HG02642 (cell line): ENCODE measurements around the gene THSD7B.

Experiments used
- ATAC-seq: cut with Tn5 transposase; IDR thresholded peaks from one replicate; pipeline ENCODE4 v1.9.1; 2021; ENCODE audit warnings: mild to moderate bottlenecking; ENCODE audit not compliant: unreplicated experiment, poor library complexity

The THSD7B gene

DNA sequence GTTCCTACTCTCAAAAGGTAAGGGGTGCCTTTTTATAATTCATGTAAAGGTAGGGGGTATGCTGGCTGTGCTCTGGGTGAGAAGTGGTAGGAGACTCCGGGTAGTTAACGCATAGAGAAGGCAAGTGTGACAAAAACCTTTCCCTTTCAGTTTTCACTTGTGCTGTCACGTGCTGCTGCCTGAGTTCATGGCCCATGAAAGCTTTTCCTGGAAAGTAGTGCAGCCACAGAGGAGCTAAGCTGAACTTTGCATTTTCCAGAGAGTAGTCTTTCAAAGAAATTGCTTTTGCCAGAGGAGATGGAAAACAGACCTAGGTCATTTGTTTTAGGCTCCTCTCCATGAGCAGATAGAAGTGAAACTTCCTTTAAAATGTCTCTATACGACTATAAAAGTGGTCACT lies 44.7 kb downstream of the THSD7B start:
- ATAC-seq = no peak

DNA sequence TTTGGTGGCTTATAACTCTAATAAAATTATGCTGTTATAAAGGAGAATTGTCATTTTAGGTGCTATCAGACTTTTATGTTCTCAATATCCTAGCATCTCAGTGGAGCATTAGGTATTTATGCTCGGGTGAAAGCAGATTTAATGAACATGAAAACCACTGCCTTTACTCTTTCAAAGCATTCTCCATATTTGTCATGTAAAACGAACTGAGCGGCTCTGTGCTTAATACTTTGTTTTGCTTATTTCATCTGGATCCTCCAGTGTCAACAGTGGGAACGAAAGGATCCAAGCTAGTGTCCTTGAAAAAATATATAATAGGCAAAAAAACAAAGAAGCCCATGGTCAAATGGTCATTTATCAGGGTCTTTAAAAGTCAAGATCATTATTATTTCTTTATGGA lies 53.5 kb downstream of the THSD7B start:
- no peak for ATAC-seq

DNA sequence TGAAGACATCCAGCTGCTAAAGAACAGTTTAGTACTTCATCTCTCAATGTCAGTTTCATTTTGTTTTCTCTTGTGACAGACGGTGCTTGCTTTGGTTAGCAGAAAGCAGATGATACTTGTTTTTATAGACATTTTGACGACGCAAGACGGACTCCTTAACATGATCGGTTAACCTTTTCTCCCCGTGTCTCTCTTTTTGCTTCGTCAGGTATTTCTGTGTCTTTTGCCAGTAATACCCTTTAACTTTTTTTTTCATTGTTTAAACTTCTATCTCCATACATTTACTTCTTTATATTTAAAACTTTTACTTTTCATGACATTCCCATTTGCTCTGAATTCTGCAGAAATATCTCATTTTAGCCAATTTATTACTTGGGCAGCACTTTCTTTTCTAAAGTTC lies 57.9 kb downstream of the THSD7B start:
- ATAC-seq = no peak

DNA sequence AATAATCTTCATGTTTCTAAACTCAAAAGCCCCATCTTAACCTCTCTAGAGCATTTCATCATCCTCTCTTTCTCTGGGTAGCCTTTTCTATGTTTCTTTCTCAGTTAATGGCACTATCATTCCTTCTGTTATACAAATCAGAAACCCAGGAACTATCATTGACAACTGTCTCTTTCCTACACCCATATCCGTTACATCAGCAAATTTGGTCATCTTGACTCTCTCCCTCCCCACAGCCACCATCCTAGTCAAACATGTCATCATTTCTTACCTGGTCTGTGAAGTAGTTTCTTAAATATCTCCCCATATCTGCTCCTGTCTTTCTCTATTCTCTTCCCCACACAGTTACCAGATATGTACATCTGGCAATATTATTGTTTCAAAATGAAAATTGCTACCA lies 62.8 kb downstream of the THSD7B start:
- ATAC-seq = no peak

DNA sequence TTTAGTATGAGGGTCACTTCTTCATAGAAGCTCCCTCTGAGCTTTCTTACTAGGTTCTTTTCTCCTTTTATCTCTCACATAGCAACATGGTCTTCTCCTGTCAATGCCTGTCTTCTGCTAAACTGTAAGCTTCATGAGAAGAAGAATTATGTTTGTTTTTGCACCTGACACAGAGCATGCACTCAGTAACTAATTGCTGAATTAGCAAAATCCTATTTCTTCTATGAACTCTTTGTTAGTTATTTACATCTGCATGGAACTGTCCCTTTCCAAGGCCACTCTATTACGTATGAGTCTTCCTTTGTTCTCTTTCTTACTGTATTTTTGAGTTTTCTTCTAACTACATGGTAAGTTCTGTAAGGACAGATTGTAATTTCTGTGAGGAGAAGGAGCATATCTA lies 63.4 kb downstream of the THSD7B start:
- no peak for ATAC-seq

DNA sequence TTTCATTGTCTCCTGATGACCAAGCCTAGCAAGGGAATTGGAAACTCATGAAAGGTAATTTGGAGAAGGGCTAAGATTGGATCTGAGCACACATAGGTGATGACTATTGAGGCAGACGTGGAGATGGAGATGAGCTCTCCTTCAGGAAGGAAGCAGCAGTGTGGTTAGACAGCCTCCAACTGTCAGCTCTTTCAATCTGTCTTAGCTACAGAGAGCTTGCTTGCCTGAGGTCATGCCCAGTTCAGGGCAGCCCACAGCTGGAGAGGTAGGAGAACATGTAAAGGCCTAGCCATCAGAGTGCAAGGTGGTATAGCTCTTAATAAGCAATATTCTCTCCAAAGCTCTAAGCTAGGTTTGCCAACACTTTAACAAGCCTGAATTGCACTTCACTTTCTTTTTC lies 79.2 kb downstream of the THSD7B start:
- no peak for ATAC-seq

DNA sequence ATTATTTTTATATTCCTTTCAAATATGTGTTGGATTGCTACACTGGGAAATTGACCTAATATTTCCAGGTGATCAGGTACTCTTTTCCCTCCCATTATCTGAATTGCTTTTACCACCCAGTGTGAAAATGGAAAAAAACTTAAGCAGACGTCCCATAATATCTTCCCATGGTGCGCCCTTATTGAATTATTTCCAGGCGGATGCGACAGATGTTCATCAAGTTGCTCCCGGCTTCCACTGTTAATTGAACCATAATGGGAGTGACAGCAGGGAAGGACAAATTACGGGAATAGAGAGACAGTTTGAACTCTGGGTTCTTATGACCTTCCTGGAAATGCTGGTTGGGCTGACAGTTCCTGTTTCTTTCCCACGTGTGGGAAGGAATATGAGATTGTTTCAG lies 93.3 kb downstream of the THSD7B start:
- ATAC-seq = no peak

DNA sequence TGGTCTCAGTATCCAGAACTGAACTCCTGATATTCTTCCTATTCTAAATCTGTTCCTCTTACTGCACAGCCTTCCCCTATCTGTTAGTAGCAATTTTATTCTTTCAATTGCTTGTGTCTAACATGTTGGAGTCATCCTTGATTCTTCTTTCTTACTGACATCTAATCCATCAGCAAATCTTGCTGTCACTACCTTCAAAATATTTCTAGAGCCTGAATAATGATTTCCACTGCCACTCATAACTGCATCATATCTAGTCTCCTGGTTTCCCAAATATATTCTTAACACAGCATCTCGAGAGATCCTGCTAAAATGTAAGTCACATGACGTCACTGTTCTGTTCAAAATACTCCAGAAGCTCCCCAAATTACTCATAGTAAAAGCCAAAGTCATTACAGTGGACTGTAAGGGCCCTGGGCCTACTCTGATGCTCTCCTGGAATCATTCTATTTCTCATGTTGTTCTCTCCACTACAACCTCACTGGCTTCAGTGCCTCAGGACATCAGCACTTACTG lies 95.2 kb downstream of the THSD7B start:
- ATAC-seq = no peak

DNA sequence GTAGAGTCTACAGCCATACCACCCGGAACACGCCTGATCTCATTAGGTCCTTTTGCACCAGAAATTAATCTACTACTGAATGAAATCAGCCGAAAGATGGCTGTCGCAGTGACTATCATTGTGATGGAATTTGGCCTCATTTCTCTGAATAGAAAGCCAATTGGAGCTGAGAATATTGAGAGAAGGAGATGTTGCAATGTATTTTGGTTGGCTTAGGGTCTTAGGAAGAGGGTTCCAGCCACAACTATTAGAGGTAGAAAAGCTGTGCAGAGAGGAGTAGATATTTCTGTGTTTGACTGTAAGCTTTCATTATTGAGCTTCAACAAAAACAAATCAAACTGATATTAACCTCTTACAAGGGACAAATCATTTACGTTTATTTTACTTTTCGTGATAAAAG lies 98.1 kb downstream of the THSD7B start:
- no peak for ATAC-seq

DNA sequence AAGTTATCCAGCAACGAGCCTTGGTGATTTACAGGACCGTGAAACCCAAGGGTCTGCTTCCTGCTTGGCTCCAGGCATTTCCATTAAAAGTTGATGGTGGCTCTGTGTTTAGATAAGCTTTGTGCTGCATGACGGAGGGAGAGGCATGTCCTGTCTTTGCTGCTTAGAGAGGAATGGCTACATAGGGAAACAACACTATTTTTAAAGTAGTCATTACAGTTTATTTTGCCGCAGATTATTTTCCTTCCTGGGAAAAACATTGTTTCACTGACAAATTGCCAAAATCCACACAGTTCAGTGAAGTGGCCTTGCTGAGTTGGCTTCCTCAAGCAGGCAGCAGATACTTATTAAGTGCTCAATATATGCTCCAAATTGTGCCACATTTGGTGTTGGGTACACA lies 98.5 kb downstream of the THSD7B start:
- no peak for ATAC-seq

DNA sequence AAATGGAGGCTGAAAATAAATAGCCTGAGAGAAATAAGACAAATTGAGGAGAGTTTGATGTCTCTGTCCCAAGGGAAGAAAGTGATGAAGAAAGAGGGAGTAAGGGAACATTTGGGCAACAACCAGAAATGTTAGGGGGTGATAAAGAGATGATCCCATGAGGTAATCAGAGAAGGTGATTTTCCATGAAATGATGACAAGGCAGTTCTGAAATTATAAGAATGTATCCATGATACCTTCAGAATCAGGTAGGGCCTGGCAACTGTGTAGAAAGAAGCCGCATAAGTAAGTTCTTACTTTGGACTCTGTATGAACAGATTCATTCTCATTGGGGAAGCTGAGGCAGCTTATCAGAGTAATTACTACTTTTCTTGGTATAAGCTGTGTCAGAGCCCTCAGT lies 106.1 kb downstream of the THSD7B start:
- no peak for ATAC-seq

DNA sequence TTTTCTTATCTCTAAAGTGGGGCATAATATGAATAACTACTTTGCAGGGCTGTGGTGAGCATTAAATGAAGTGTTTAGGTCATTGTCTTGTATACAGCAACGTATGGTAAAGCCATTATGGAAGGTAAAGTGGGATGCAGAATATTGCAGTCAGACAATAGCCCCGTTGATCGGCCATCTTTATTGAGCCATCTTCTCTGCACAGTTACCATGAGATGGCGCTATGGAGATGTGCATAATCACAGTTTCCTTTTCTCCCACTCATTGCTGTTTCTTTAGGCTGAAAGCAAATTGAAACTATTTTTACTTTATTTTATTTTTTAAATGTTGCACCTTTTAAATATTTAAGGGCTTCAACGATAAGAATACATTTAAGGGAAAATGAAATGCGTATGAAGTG lies 108.9 kb downstream of the THSD7B start:
- ATAC-seq = no peak

DNA sequence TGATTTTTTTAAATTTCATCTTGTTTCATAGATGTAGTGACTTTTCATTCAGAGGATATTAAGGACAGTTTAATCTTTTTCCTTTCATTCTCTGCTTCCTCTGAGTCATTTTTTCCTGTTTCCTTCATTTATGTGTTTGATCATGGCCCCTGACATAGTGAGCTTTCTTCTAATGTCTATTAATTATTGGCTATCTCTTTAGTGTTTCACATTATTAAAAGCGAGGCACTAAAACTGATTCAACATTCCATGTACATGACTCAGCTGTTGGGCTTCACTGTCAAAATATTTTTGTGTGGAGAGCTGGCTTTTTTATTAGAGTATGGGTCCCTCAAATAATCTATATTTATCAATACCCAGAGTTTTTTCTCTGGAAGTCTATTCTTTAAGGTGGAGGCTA lies 125.8 kb downstream of the THSD7B start:
- ATAC-seq = no peak

DNA sequence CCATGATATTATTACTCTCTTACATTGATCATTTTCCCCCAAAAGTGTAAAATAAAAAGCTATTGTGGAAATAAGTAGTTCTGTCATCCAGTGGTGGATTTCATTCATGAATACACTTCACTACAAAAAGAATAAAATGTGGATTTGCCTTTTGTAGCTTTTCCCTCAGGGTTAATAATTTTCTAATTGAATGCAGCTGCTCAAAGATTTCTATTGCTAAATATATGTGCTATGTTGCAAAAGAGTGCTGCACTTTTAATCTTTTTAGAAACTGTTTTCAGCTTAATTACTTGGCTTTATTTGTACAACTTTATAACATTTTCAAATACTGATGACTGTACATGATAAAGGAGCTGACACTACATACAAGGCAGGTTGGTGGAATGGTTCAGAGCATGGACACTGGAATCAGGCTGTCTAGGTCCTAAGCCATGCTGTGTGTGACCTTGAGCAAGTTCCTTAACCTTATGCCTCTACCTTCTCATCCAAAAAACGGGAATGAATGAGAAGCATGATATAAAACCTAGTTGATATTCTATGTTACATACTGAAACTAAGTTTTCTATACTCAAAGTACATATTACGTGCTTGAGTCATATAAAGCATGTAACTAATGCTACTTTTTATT lies 128.8 kb downstream of the THSD7B start:
- ATAC-seq = no peak

DNA sequence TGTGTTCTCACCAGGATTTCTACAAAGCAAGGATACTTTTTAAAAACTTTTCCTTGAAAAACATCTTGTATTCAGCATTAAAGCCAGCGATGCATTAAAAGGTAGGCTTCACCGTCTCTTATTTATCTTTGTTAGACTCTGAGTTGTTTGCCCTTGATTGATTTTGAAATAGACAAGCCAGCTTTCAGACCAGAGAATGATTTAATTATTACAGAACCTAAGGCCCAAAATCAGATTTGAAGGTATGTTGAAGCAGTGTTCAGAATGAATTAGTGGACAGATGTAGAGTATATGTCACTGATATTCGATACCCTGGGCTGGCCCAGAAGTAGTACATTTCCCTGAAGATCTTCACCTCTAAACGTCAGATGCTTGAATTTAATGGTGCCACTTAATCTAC lies 136.4 kb downstream of the THSD7B start:
- no peak for ATAC-seq

DNA sequence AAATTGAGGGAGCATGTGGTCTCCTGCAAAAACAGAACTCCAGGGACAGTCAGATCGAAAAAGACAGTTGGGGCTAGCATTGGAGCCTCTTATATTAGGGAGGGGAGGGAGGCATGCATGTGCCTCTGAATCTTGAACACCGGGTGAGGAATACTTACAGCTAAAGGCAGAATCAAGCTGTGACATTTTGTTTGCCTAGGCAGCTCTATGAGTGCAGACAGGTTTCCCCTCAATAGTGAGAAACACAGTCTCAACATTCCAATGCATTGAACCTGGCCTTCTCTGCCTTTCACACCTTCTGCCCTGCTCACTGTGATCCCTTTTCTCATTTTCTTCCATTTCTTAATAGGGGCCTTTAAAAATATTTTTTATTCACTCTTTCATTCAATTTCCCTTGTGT lies 140.4 kb downstream of the THSD7B start:
- ATAC-seq = no peak

DNA sequence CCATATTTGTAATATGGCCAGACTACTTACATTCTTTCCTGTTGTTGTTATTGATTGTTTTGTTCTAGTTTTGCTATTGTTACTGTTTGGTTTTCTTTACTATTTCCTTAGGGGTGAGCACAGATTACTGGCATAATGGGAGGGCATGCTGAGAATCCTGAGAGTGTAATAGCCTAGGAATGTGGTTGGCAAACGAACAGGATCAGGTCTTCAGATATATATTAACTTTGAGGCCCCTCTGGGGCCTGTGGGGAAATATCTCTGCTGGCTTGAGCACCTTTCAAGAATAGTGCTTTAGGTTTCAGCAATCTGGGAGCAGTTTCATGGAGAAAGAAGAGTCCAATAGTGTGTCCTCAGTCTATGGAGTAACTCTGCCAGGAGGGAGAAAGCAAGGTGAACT lies 144.4 kb downstream of the THSD7B start:
- ATAC-seq = no peak

DNA sequence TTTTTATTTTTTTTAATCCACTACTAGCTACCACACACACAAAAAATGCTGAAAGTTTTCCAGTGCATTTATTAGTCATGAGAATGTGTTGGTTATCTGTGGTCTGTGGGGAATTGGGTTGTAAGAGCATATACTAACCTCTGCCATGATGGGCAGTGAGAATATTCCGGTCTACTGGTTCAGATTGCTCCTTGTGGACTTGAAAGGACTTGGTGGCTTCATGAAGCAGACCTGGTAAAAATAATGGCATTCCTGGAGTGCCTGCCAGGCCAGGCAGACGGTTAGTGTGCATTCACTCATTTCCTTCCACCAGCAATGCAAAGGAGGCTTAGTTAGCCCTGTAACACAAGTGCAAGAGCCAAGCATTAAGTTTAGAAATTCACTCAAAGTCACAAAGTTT lies 150.8 kb downstream of the THSD7B start:
- no peak for ATAC-seq

DNA sequence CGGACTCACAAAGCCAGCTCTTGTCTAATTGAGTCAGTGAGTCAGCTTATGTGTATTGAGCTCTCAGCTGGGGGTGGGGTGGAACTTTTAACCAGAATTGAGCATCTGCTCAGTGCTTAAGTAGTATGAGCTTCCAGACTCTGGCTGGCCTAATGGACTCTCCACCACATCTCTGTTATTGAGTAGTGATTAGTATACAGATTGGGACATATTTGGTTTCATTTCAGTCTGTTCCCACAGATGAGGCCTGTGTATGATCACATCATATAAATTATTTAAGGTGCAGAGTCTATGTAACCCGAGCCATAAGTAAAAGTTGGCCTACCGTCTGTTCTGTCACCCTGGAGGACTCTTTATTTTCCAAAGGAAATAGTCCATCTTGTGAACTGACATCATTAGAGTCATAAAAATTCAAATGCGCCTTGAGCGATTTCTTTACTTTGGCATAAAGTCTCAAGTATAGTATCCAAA lies 152.1 kb downstream of the THSD7B start:
- no peak for ATAC-seq

DNA sequence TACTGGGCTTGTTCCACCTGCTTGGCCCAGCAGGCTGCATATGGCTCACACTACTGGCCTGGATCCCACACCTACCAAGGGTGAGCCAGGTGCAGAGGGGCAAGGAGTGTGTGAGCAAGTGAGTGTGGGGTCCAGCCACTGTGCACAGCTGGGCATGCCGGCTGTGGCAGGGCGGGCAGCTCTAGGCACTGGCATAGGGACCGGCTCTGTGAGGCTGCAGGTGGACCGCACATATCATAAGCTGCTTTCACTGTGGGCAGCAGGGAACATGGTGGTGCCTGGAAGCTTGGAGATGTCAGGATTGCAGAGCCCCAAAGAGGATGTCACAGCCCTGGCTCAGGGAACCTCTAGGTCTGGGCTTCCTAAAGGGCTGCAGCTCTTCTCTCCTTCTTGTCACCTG lies 154.3 kb downstream of the THSD7B start:
- no peak for ATAC-seq

DNA sequence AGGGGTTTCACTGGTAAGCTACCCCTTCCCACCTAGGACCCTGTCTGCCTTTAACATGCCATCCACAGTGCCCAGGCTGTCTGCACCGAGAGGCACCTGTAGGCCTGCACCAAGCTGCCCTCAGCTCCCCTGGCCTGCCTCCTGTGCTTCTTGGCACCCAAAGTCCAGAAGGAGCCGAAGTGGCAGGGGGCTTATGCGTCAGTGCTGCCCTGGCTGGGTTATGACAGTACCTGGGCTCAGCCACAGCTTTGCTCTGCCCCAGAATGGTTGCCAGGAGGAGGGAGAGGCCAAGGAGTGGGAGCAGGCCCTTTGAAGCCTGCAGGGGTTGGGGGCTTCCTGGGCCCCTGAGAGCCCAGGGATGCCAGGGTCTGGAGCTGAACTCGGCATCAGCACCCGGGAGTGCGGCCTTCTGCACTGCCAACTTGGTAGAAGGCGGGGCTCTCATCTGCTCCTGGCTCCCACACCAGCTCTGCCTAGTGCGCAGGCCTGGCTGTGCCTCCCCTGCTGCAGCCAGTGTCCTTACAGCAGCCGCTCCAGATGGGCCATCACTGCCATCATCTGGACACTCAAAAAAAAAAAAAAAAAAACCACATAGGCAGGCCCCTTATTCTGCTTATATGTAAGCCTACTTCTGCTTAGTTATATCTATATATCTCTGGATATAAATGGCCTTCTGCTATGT lies 155.4 kb downstream of the THSD7B start:
- ATAC-seq = no peak

DNA sequence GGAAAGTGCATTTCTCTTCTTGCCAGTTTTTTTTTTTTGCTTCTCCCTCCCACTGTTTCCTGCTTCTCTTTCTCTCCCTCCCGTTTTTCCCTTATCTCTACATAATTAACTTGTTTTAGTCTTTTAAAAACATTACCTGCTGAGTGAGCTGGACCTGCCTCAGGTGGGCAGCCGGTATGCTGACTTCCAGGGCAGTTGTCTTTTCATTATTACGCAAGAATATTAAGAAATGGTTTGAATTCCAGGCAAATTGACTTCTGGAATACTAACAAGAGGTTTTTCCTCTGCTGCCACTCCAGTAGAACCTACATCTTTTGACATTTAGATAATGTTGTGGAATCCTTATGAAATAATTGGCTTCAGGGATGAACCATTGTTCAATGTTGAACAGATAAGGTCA lies 161.8 kb downstream of the THSD7B start:
- ATAC-seq = no peak
